ENCODE results near the gene POU4F2. TPM values are rescaled to one million over a fixed set of nuclear protein-coding genes. Genes with fewer than 3 reads are reported as not detected.

The POU4F2 gene
- not detected in 2 replicates for total RNA-seq
- polyA plus RNA-seq: not detected in 2 replicates
- not detected in 2 replicates for polyA plus RNA-seq (2012)
- polyA minus RNA-seq (ENCODE audit: low replicate concordance): not detected in 2 replicates

GRCh38 chr4:146638786-146639505, at the start of gene POU4F2:
Gene POU4F2, plus strand, starts transcription at chr4:146638893. Its CDS starts 248 bp downstream, at chr4:146639141.
- Histone ChIP-seq H2AFZ (ENCODE audit: low read length) (no peak within 1 kb of the TSS), H3K9ac (ENCODE audit: insufficient read depth, low read length) (no peak within 1 kb of the TSS), H3K27ac (ENCODE audit: insufficient read depth, low read length) (no peak within 1 kb of the TSS), H3K9me3 (ENCODE audit: control insufficient read depth, insufficient read depth, low read depth, low read length) (no peaks in the 10 kb centered on the region), H4K20me1 (ENCODE audit: control insufficient read depth, extremely low read depth, insufficient read depth, low read length) (no peaks in the 10 kb centered on the region), H3K4me2 (ENCODE audit: extremely low read depth, insufficient read depth, low read length) (no peak within 1 kb of the TSS), H3K4me1 (ENCODE audit: control insufficient read depth, extremely low read depth, insufficient read depth, low read length) (no peaks in the 10 kb centered on the region), H3K27me3 (ENCODE audit: control insufficient read depth, insufficient read depth, low read length) (peaks cover 32% of the 10 kb centered on the region), H3K36me3 (ENCODE audit: control insufficient read depth, insufficient read depth, low read length) (no peaks in the 10 kb centered on the region), H3K4me3 (replicated peaks in 1 of 4; ENCODE audit: control extremely low read depth in 1 of 4, insufficient read depth in 1 of 4, low read depth in 3 of 4, low read length in 4 of 4) (no peak within 1 kb of the TSS), H3K79me2 (ENCODE audit: control insufficient read depth, insufficient read depth, low read length) (no peaks in the 10 kb centered on the region)
- TF ChIP-seq CTCF (conservative IDR thresholded peaks at IDR 0.05 in 1 of 2, IDR thresholded peaks at IDR 0.05 in 1 of 2; ENCODE audit: low read depth in 1 of 2, low read length in 2 of 2): no peak
- TF ChIP-seq EZH2 (IDR thresholded peaks at IDR 0.05; ENCODE audit: low read length, missing control alignments): peak; percentile 82
- peak in 1 of 2 donors; percentile 20 for DNase-seq (ENCODE audit: low read depth in 2 of 2)

- no peaks in the 10 kb centered on the region for H3K36me3 ChIP-seq (ENCODE audit: control insufficient read depth, insufficient read depth, low read length)
- H3K4me3 ChIP-seq (replicated peaks in 1 of 4; ENCODE audit: control extremely low read depth in 1 of 4, insufficient read depth in 1 of 4, low read depth in 3 of 4, low read length in 4 of 4): no peak overlapping the region
- no peak overlapping the region for H3K4me2 ChIP-seq (ENCODE audit: extremely low read depth, insufficient read depth, low read length)
- H4K20me1 ChIP-seq (ENCODE audit: control insufficient read depth, extremely low read depth, insufficient read depth, low read length): no peaks in the 10 kb centered on the region
- no peak for DNase-seq (ENCODE audit: low read depth in 2 of 2)
- H3K9ac ChIP-seq (ENCODE audit: insufficient read depth, low read length): no peak overlapping the region
- no peaks in the 10 kb centered on the region for H3K9me3 ChIP-seq (ENCODE audit: control insufficient read depth, insufficient read depth, low read depth, low read length)
- H3K4me1 ChIP-seq (ENCODE audit: control insufficient read depth, extremely low read depth, insufficient read depth, low read length): no peaks in the 10 kb centered on the region
- no peaks in the 10 kb centered on the region for H3K79me2 ChIP-seq (ENCODE audit: control insufficient read depth, insufficient read depth, low read length)
- no peaks in the 10 kb centered on the region for H3K27me3 ChIP-seq (ENCODE audit: control insufficient read depth, insufficient read depth, low read length)
- no peak overlapping the region for H3K27ac ChIP-seq (ENCODE audit: insufficient read depth, low read length)
- no peak for TF ChIP-seq CTCF (conservative IDR thresholded peaks at IDR 0.05 in 1 of 2, IDR thresholded peaks at IDR 0.05 in 1 of 2; ENCODE audit: low read depth in 1 of 2, low read length in 2 of 2)
- TF ChIP-seq EZH2 (IDR thresholded peaks at IDR 0.05; ENCODE audit: low read length, missing control alignments): no peak
- H2AFZ ChIP-seq (ENCODE audit: low read length): no peak overlapping the region
Measured at GRCh38 chr4:146590801-146591200, 47.9 kb upstream of the POU4F2 start.

GRCh38 chr4:146592019-146592418, 46.7 kb upstream of the POU4F2 start:
- no peaks in the 10 kb centered on the region for H3K9me3 ChIP-seq (ENCODE audit: control insufficient read depth, insufficient read depth, low read depth, low read length)
- H2AFZ ChIP-seq (ENCODE audit: low read length): no peak overlapping the region
- H4K20me1 ChIP-seq (ENCODE audit: control insufficient read depth, extremely low read depth, insufficient read depth, low read length): no peaks in the 10 kb centered on the region
- H3K27me3 ChIP-seq (ENCODE audit: control insufficient read depth, insufficient read depth, low read length): no peaks in the 10 kb centered on the region
- H3K9ac ChIP-seq (ENCODE audit: insufficient read depth, low read length): no peak overlapping the region
- no peak for DNase-seq (ENCODE audit: low read depth in 2 of 2)
- H3K4me2 ChIP-seq (ENCODE audit: extremely low read depth, insufficient read depth, low read length): no peak overlapping the region
- no peaks in the 10 kb centered on the region for H3K36me3 ChIP-seq (ENCODE audit: control insufficient read depth, insufficient read depth, low read length)
- no peaks in the 10 kb centered on the region for H3K79me2 ChIP-seq (ENCODE audit: control insufficient read depth, insufficient read depth, low read length)
- H3K4me1 ChIP-seq (ENCODE audit: control insufficient read depth, extremely low read depth, insufficient read depth, low read length): no peaks in the 10 kb centered on the region
- no peak overlapping the region for H3K4me3 ChIP-seq (replicated peaks in 1 of 4; ENCODE audit: control extremely low read depth in 1 of 4, insufficient read depth in 1 of 4, low read depth in 3 of 4, low read length in 4 of 4)
- TF ChIP-seq EZH2 (IDR thresholded peaks at IDR 0.05; ENCODE audit: low read length, missing control alignments): no peak
- TF ChIP-seq CTCF (conservative IDR thresholded peaks at IDR 0.05 in 1 of 2, IDR thresholded peaks at IDR 0.05 in 1 of 2; ENCODE audit: low read depth in 1 of 2, low read length in 2 of 2): no peak
- H3K27ac ChIP-seq (ENCODE audit: insufficient read depth, low read length): no peak overlapping the region
